SK-N-SH treated with all-trans-retinoic acid at 6 μM for 48 hours (cell line): ENCODE data around the gene CDCA3.

ENCODE experiments used
- ATAC-seq: fragments of 200-7000 bp; cut with Tn5 transposase; 3 replicates; pipeline ENCODE4 v1.9.1; 2020; ENCODE audit warnings: mild to moderate bottlenecking, moderate library complexity
- ARNTL ChIP-seq: fragments of 450-650 bp; formaldehyde crosslinking; IDR thresholded peaks from 2 replicates; pipeline ENCODE4 v1.5.0; 2020; ENCODE audit warnings: low read depth, mild to moderate bottlenecking, moderate library complexity, borderline replicate concordance
- BACH2 ChIP-seq: fragments of 250-450 bp; sonication (Bioruptor Pico); IDR thresholded peaks from 2 replicates; pipeline ENCODE4 v1.9.0; 2021; ENCODE audit warnings: mild to moderate bottlenecking, borderline replicate concordance
- CREB5 ChIP-seq: fragments of 250-450 bp; sonication (Bioruptor Pico); IDR thresholded peaks from 2 replicates; pipeline ENCODE4 v1.5.1; 2020; ENCODE audit warnings: low read depth, mild to moderate bottlenecking, moderate library complexity
- CSDC2 ChIP-seq: fragments of 250-450 bp; sonication (Bioruptor Pico); IDR thresholded peaks from 2 replicates; pipeline ENCODE4 v1.5.0; 2020; ENCODE audit warnings: mild to moderate bottlenecking, moderate library complexity
- ESRRG ChIP-seq: fragments of 250-450 bp; sonication (Bioruptor Pico); IDR thresholded peaks from 2 replicates; pipeline ENCODE4 v1.6.1; 2021; ENCODE audit warnings: mild to moderate bottlenecking
- GLIS3 ChIP-seq: fragments of 250-450 bp; sonication (Bioruptor Pico); IDR thresholded peaks from 2 replicates; pipeline ENCODE4 v1.5.0; 2020; ENCODE audit warnings: mild to moderate bottlenecking, moderate library complexity
- ISL1 ChIP-seq: fragments of 250-450 bp; sonication (Bioruptor Pico); IDR thresholded peaks from 2 replicates; pipeline ENCODE4 v2.1.2; 2022; ENCODE audit warnings: mild to moderate bottlenecking, moderate library complexity
- OSR1 ChIP-seq: fragments of 250-450 bp; sonication (Bioruptor Pico); IDR thresholded peaks from 2 replicates; pipeline ENCODE4 v1.8.0; 2022; ENCODE audit warnings: moderate library complexity, mild to moderate bottlenecking, inconsistent platforms
- PPARA ChIP-seq: fragments of 250-450 bp; sonication (Bioruptor Pico); IDR thresholded peaks from 2 replicates; pipeline ENCODE4 v1.5.0; 2020; ENCODE audit warnings: mild to moderate bottlenecking, borderline replicate concordance
- RARB ChIP-seq: fragments of 250-450 bp; sonication (Bioruptor Pico); IDR thresholded peaks from 2 replicates; pipeline ENCODE4 v1.8.0; 2021; ENCODE audit warnings: mild to moderate bottlenecking, moderate library complexity
- SNAI2 ChIP-seq: fragments of 250-450 bp; sonication (Bioruptor Pico); IDR thresholded peaks from 2 replicates; pipeline ENCODE4 v1.5.0; 2020; ENCODE audit warnings: mild to moderate bottlenecking, moderate library complexity
- TCF4 ChIP-seq: fragments of 250-450 bp; sonication (Bioruptor Pico); IDR thresholded peaks from 2 replicates; pipeline ENCODE4 v1.8.0; 2021; ENCODE audit warnings: mild to moderate bottlenecking, moderate library complexity, borderline replicate concordance
- TOX ChIP-seq: fragments of 250-450 bp; sonication (Bioruptor Pico); IDR thresholded peaks from 2 replicates; pipeline ENCODE4 v1.8.0; 2021; ENCODE audit warnings: mild to moderate bottlenecking, moderate library complexity, borderline replicate concordance
- TSHZ2 ChIP-seq: fragments of 250-450 bp; sonication (Bioruptor Pico); IDR thresholded peaks from 2 replicates; pipeline ENCODE4 v1.5.0; 2020; ENCODE audit warnings: mild to moderate bottlenecking, moderate library complexity
- ZC3H10 ChIP-seq: fragments of 250-450 bp; sonication (Bioruptor Pico); IDR thresholded peaks from 2 replicates; pipeline ENCODE4 v1.5.1; 2021; ENCODE audit warnings: mild to moderate bottlenecking, moderate library complexity
- ZFP30 ChIP-seq: fragments of 450-650 bp; formaldehyde crosslinking; IDR thresholded peaks from 2 replicates; pipeline ENCODE4 v1.5.0; 2022; ENCODE audit warnings: mild to moderate bottlenecking, moderate library complexity
- ZNF565 ChIP-seq: fragments of 450-650 bp; formaldehyde crosslinking; conservative IDR thresholded peaks from 2 replicates; pipeline ENCODE4 v1.5.0; 2020; ENCODE audit warnings: low read depth, mild to moderate bottlenecking, moderate library complexity
- ZNF70 ChIP-seq: fragments of 450-650 bp; formaldehyde crosslinking; IDR thresholded peaks from 2 replicates; pipeline ENCODE4 v1.5.0; 2020; ENCODE audit warnings: mild to moderate bottlenecking, moderate library complexity
- ZNF8 ChIP-seq: fragments of 450-650 bp; formaldehyde crosslinking; IDR thresholded peaks from 2 replicates; pipeline ENCODE4 v1.5.0; 2020; ENCODE audit warnings: mild to moderate bottlenecking, moderate library complexity
- TF ChIP-seq, protein P1 (sequence below): fragments of 250-450 bp; sonication (Bioruptor Pico); IDR thresholded peaks from 2 replicates; pipeline ENCODE4 v1.8.0; 2021; ENCODE audit warnings: low read depth, mild to moderate bottlenecking, moderate library complexity, borderline replicate concordance
- TF ChIP-seq, protein P2 (sequence below): fragments of 250-450 bp; sonication (Bioruptor Pico); IDR thresholded peaks from 2 replicates; pipeline ENCODE4 v1.8.0; 2020; ENCODE audit warnings: mild to moderate bottlenecking, moderate library complexity, borderline replicate concordance

The CDCA3 gene

DNA sequence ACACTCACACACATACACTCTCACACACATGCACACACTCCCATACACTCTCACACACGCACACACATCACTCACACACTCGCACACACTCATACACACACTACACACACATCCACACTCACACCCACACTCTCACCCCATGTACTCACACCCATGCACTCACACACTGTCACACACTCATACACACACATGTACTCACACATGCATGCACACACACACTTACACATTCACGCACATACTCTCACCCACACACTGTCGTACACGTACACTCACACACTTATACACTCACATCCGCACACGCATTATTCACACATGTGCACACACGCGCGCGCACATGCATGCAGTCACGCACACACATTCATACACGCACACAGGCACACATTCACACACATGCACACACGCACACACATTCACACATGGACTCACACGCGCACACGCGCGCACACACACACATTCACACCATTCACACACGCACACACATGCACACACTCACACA lies 33.4 kb downstream of the CDCA3 start:
- ATAC-seq: no peak
- TF ChIP-seq, protein P1, sequence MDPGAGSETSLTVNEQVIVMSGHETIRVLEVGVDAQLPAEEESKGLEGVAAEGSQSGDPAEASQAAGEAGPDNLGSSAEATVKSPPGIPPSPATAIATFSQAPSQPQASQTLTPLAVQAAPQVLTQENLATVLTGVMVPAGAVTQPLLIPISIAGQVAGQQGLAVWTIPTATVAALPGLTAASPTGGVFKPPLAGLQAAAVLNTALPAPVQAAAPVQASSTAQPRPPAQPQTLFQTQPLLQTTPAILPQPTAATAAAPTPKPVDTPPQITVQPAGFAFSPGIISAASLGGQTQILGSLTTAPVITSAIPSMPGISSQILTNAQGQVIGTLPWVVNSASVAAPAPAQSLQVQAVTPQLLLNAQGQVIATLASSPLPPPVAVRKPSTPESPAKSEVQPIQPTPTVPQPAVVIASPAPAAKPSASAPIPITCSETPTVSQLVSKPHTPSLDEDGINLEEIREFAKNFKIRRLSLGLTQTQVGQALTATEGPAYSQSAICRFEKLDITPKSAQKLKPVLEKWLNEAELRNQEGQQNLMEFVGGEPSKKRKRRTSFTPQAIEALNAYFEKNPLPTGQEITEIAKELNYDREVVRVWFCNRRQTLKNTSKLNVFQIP (CRISPR knock-in tag): no peak
- no peak for TF ChIP-seq RARB (CRISPR knock-in tag)
- no peak for TF ChIP-seq TOX (CRISPR knock-in tag)
- TF ChIP-seq ZC3H10 (CRISPR knock-in tag): no peak
- no peak for TF ChIP-seq ZNF8 (CRISPR knock-in tag)
- TF ChIP-seq ARNTL (CRISPR knock-in tag): no peak
- no peak for TF ChIP-seq ZFP30 (CRISPR knock-in tag)
- no peak for TF ChIP-seq BACH2 (CRISPR knock-in tag)
- no peak for TF ChIP-seq TCF4 (CRISPR knock-in tag)
- TF ChIP-seq SNAI2 (CRISPR knock-in tag): no peak
- TF ChIP-seq ESRRG (CRISPR knock-in tag): no peak
- no peak for TF ChIP-seq TSHZ2 (CRISPR knock-in tag)
- TF ChIP-seq ZNF565 (CRISPR knock-in tag): no peak
- no peak for TF ChIP-seq ISL1 (CRISPR knock-in tag)
- TF ChIP-seq, protein P2, sequence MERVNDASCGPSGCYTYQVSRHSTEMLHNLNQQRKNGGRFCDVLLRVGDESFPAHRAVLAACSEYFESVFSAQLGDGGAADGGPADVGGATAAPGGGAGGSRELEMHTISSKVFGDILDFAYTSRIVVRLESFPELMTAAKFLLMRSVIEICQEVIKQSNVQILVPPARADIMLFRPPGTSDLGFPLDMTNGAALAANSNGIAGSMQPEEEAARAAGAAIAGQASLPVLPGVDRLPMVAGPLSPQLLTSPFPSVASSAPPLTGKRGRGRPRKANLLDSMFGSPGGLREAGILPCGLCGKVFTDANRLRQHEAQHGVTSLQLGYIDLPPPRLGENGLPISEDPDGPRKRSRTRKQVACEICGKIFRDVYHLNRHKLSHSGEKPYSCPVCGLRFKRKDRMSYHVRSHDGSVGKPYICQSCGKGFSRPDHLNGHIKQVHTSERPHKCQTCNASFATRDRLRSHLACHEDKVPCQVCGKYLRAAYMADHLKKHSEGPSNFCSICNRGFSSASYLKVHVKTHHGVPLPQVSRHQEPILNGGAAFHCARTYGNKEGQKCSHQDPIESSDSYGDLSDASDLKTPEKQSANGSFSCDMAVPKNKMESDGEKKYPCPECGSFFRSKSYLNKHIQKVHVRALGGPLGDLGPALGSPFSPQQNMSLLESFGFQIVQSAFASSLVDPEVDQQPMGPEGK: no peak
- TF ChIP-seq GLIS3 (CRISPR knock-in tag): no peak
- no peak for TF ChIP-seq PPARA (CRISPR knock-in tag)
- no peak for TF ChIP-seq ZNF70 (CRISPR knock-in tag)
- TF ChIP-seq OSR1 (CRISPR knock-in tag): no peak
- TF ChIP-seq CSDC2 (CRISPR knock-in tag): no peak

DNA sequence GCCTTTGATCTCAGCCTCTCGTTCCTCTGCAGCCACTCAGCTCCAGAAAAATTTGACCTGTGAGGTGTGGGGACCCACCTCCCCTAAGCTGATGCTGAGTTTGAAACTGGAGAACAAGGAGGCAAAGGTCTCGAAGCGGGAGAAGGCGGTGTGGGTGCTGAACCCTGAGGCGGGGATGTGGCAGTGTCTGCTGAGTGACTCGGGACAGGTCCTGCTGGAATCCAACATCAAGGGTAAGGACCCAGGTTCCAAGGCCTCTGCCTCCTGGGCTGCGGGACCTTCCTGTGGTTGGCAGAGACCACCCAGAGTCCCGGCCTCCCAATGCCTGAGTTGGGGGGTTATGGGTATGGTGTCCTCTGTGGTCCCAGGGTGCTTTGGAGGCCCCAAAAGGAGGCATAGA lies 34.0 kb downstream of the CDCA3 start:
- TF ChIP-seq, protein P2: no peak
- TF ChIP-seq CREB5 (CRISPR knock-in tag) (no peak), ZNF8 (CRISPR knock-in tag) (no peak), BACH2 (CRISPR knock-in tag) (no peak), ZNF70 (CRISPR knock-in tag) (no peak), ZNF565 (CRISPR knock-in tag) (no peak), PPARA (CRISPR knock-in tag) (no peak), ZC3H10 (CRISPR knock-in tag) (no peak), GLIS3 (CRISPR knock-in tag) (no peak), TSHZ2 (CRISPR knock-in tag) (no peak), CSDC2 (CRISPR knock-in tag) (no peak)
- no peak for ATAC-seq
